SK-N-SH (cell line): ENCODE results near the gene B4GALNT4. TPM values are rescaled to one million over a fixed set of nuclear protein-coding genes. Genes with fewer than 3 reads are reported as not detected.

Experiments used
- CTCF ChIA-PET: fragments of 300-600, 350-600 bp; formaldehyde crosslinking; extraction: SDS; loops from one replicate; lab custom pipeline; 2021; lab: Yijun Ruan, JAX
- POLR2A ChIA-PET: fragments of 350-600 bp; sonication (Branson Sonifier 250); formaldehyde crosslinking; extraction: SDS; loops from one replicate; lab custom pipeline; 2020; ENCODE audit warnings: antibody characterized with exemption, inconsistent platforms; lab: Yijun Ruan, JAX
- DNase-seq: peaks from one replicate; pipeline ENCODE4 v3.0.0; 2012
- H2AFZ ChIP-seq: fragments of 200-600 bp; sonication (generic); 2 replicates; pipeline ENCODE4 v1.8.1; 2016; ENCODE audit warnings: antibody characterized with exemption, mild to moderate bottlenecking, low read depth
- H3F3A ChIP-seq: fragments of 200-600 bp; sonication (generic); replicated peaks from 2 replicates; pipeline ENCODE3; 2016; ENCODE audit warnings: antibody characterized with exemption, mild to moderate bottlenecking; ENCODE audit not compliant: insufficient read depth
- H3K27ac ChIP-seq, 2 experiments: fragments of 200-500 bp in 1 of 2; fragments of 200-600 bp in 1 of 2; sonication (Bioruptor generic) in 1 of 2; sonication (generic), shearing (Covaris generic) in 1 of 2; 2 replicates each; pipeline versions ENCODE4 v1.5.1 to v1.6.1; 2014 to 2016; ENCODE audit warnings: low read depth in 2 of 2, inconsistent platforms in 1 of 2, low read length in 1 of 2, mild to moderate bottlenecking in 1 of 2, mixed read lengths in 1 of 2
- H3K27me3 ChIP-seq: fragments of 200-600 bp; sonication (generic), shearing (Covaris generic); 2 replicates; pipeline ENCODE4 v1.6.1; 2016; ENCODE audit warnings: mixed run types; ENCODE audit not compliant: insufficient read depth
- H3K36me3 ChIP-seq, 2 experiments: fragments of 200-500 bp in 1 of 2; fragments of 200-600 bp in 1 of 2; sonication (Bioruptor generic) in 1 of 2; sonication (generic) in 1 of 2; replicated peaks in 1 of 2; 2 replicates each; pipeline versions ENCODE3 to v1.5.1; 2014 to 2016; ENCODE audit warnings: low read length in 1 of 2, mild to moderate bottlenecking in 1 of 2; ENCODE audit not compliant: insufficient read depth in 2 of 2, control insufficient read depth in 1 of 2
- H3K4me1 ChIP-seq, 2 experiments: fragments of 200-500 bp in 1 of 2; fragments of 200-600 bp in 1 of 2; sonication (Bioruptor generic) in 1 of 2; sonication (generic), shearing (Covaris generic) in 1 of 2; 2 replicates each; pipeline versions ENCODE4 v1.5.1 to v1.6.1; 2014 to 2016; ENCODE audit warnings: low read depth in 1 of 2, low read length in 1 of 2, mixed run types in 1 of 2; ENCODE audit not compliant: insufficient read depth in 2 of 2, control insufficient read depth in 1 of 2
- H3K4me2 ChIP-seq: fragments of 200-600 bp; sonication (generic), shearing (Covaris generic); 2 replicates; pipeline ENCODE4 v1.6.1; 2017; ENCODE audit warnings: mixed run types
- H3K4me3 ChIP-seq, 2 experiments: fragments of 200-500 bp in 1 of 2; fragments of 200-600 bp in 1 of 2; sonication (Bioruptor generic) in 1 of 2; sonication (generic), shearing (Covaris generic) in 1 of 2; 2 replicates each; pipeline versions ENCODE4 v1.5.1 to v1.8.1; 2014 to 2016; ENCODE audit warnings: low read depth in 2 of 2, inconsistent platforms in 1 of 2, low read length in 1 of 2, mild to moderate bottlenecking in 1 of 2, mixed read lengths in 1 of 2, moderate library complexity in 1 of 2
- H3K79me2 ChIP-seq: fragments of 200-600 bp; sonication (generic); 2 replicates; pipeline ENCODE4 v1.8.1; 2017; ENCODE audit warnings: mild to moderate bottlenecking; ENCODE audit not compliant: insufficient read depth
- H3K9ac ChIP-seq: fragments of 200-600 bp; sonication (generic); 2 replicates; pipeline ENCODE4 v1.6.1; 2017; ENCODE audit warnings: mixed run types
- H3K9me2 ChIP-seq: fragments of 200-600 bp; sonication (generic); 2 replicates; pipeline ENCODE4 v1.6.1; 2017; ENCODE audit warnings: mixed run types
- H3K9me3 ChIP-seq: fragments of 200-600 bp; sonication (generic); 2 replicates; pipeline ENCODE4 v1.6.1; 2017; ENCODE audit warnings: mixed run types, mild to moderate bottlenecking, moderate library complexity
- H4K20me1 ChIP-seq: fragments of 200-600 bp; sonication (generic); 2 replicates; pipeline ENCODE4 v1.6.1; 2017; ENCODE audit warnings: mild to moderate bottlenecking, mixed run types; ENCODE audit not compliant: insufficient read depth
- ELF1 ChIP-seq: IDR thresholded peaks from 2 replicates; pipeline ENCODE4 v1.4.0; 2012
- EP300 ChIP-seq, 2 experiments: IDR thresholded peaks; 2 replicates each; pipeline versions ENCODE4 v1.4.0 to v1.6.1; 2012; ENCODE audit warnings: borderline replicate concordance in 1 of 2, low read depth in 1 of 2, low read length in 1 of 2
- EZH2phosphoT487 ChIP-seq: fragments of 200-600 bp; sonication (generic); IDR thresholded peaks from 2 replicates; pipeline ENCODE4 v1.6.1; 2017; ENCODE audit warnings: low read depth, mixed run types, mild to moderate bottlenecking, antibody characterized with exemption, moderate library complexity, borderline replicate concordance
- FOXJ3 ChIP-seq: sonication (generic); formaldehyde crosslinking; IDR thresholded peaks from 2 replicates; pipeline ENCODE4 v1.5.1; 2020; ENCODE audit warnings: mild to moderate bottlenecking, missing genetic modification reagents
- GABPA ChIP-seq: IDR thresholded peaks from 2 replicates; pipeline ENCODE4 v1.4.0; 2012; ENCODE audit warnings: low read depth, mild to moderate bottlenecking
- MEF2A ChIP-seq: IDR thresholded peaks from 2 replicates; pipeline ENCODE4 v1.4.0; 2012; ENCODE audit warnings: low read depth, borderline replicate concordance
- MXI1 ChIP-seq: IDR thresholded peaks from 2 replicates; pipeline ENCODE4 v1.6.1; 2012; ENCODE audit warnings: mild to moderate bottlenecking, low read depth, low read length, improper control_type of control experiment
- PBX3 ChIP-seq: IDR thresholded peaks from 2 replicates; pipeline ENCODE4; 2012
- RAD21 ChIP-seq: IDR thresholded peaks from 2 replicates; pipeline ENCODE4 v1.6.1; 2012; ENCODE audit warnings: mild to moderate bottlenecking, low read length
- RCOR1 ChIP-seq: fragments of 150-350 bp; IDR thresholded peaks from 2 replicates; pipeline ENCODE4 v1.6.1; 2017; ENCODE audit warnings: antibody characterized with exemption, low read length
- RXRA ChIP-seq: IDR thresholded peaks from 2 replicates; pipeline ENCODE4 v1.4.0; 2012; ENCODE audit warnings: low read depth, mild to moderate bottlenecking, borderline replicate concordance
- TAF1 ChIP-seq: IDR thresholded peaks from 2 replicates; pipeline ENCODE4 v1.6.1; 2012; ENCODE audit warnings: low read depth, mild to moderate bottlenecking, low read length, moderate library complexity, borderline replicate concordance
- TCF12 ChIP-seq: IDR thresholded peaks from 2 replicates; pipeline ENCODE4 v1.4.0; 2012
- TEAD4 ChIP-seq: IDR thresholded peaks from 2 replicates; pipeline ENCODE4 v1.4.0; 2012; ENCODE audit warnings: mild to moderate bottlenecking, borderline replicate concordance; ENCODE audit not compliant: insufficient read depth
- WGBS: methylation state at CpG from one replicate; pipeline ENCODE4 v1.1.6; 2017; ENCODE audit warnings: low lambda C conversion rate; 5-methylcytosine and 5-hydroxymethylcytosine counted together
- polyA plus RNA-seq, 3 experiments: library from polyadenylated mRNA; depleted of rRNA; stranded (reverse); fragments of >200 nt; gene quantifications; 2 replicates each; pipeline ENCODE4 v1.2.3, GENCODE V29; 2012
- TF ChIP-seq, protein P1 (sequence below): fragments of 150-350 bp; IDR thresholded peaks from 2 replicates; pipeline ENCODE4 v1.6.1; 2017; ENCODE audit warnings: antibody characterized with exemption, low read length, low read depth, borderline replicate concordance

Gene B4GALNT4
- polyA plus RNA-seq, 1 of the 3 experiments (the other 2 are of a cell fraction) = 66.7 TPM

DNA sequence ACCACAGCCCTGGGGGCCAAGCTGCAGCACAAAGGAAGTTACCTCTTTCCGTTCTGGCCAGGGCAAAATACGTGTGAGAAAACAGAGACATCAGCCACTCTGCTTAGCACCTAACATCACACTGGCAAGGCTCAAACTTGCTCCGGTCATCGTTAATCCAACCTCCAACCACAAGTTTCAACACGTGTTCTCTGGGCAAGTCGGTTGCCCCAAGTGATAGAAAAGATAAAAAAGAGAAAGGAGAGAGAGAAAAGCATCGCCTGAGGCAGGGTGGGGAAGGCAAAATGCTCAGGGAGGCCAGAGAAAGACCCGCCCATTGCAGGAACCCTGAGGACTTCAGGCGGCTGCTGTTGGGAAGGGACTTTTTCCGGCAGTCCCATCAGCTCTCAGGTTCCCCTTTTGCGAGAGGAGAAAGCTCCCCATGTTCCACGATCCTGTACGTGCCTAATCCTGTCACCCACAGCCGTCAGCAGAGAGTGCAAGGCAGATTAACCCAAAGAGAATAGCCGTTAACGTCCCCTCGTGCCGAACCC, 18.5 kb upstream of the B4GALNT4 start (continued):
- TF ChIP-seq RCOR1 (no peak), MXI1 (no peak), EZH2phosphoT487 (no peak), TCF12 (no peak), TAF1 (no peak), RAD21 (no peak), ELF1 (no peak)

GRCh38 chr11:351411-351810, 17.9 kb upstream of the B4GALNT4 start:
- no peak overlapping the region for H2AFZ ChIP-seq
- H3K27me3 ChIP-seq = no peaks in the 10 kb centered on the region
- H4K20me1 ChIP-seq = no peaks in the 10 kb centered on the region
- H3K36me3 ChIP-seq = no peaks in the 10 kb centered on the region
- H3K9me3 ChIP-seq = no peaks in the 10 kb centered on the region
- H3K9me2 ChIP-seq = no peaks in the 10 kb centered on the region
- H3K4me2 ChIP-seq = no peak overlapping the region
- CTCF ChIA-PET = interaction anchor here (0.6 kb wide), 1 partner anchor 8 kb away, joined by 3 read pairs; no protein-coding TSS in a partner anchor
- H3K27ac ChIP-seq = no peak overlapping the region
- TF ChIP-seq RXRA (no peak), PBX3 (no peak), MEF2A (no peak), GABPA (no peak), EP300 (IDR thresholded peaks at IDR 0.05; ENCODE audit: borderline replicate concordance in 1 of 2, low read depth in 1 of 2, low read length in 1 of 2) (no peak)
- TF ChIP-seq, all 33 proteins: peak for 0
- no peak overlapping the region for H3K4me3 ChIP-seq
- no peaks in the 10 kb centered on the region for H3K79me2 ChIP-seq
- no peaks in the 10 kb centered on the region for H3F3A ChIP-seq
- no peak for DNase-seq
- POLR2A ChIA-PET = no interaction called here
- 93% methylated on average over 14 of the region's 14 CpGs for WGBS
- H3K4me1 ChIP-seq = peaks cover 7% of the 10 kb centered on the region in 2 experiments; a peak in 3 of 4 replicates
- no peak overlapping the region for H3K9ac ChIP-seq

GRCh38 chr11:352456-353031, 16.8 kb upstream of the B4GALNT4 start:
- ChIA-PET POLR2A (no interaction called here), CTCF (interaction anchor here (1.1 to 1.7 kb wide), 2 partner anchors 102 to 146 kb away, joined by 3 to 5 read pairs; no protein-coding TSS in a partner anchor)
- no peaks in the 10 kb centered on the region for H3K9me3 ChIP-seq
- no peaks in the 10 kb centered on the region for H4K20me1 ChIP-seq
- H3K4me2 ChIP-seq = no peak overlapping the region
- TF ChIP-seq GABPA = no peak
- no peak for TF ChIP-seq MXI1
- TF ChIP-seq, protein P1, sequence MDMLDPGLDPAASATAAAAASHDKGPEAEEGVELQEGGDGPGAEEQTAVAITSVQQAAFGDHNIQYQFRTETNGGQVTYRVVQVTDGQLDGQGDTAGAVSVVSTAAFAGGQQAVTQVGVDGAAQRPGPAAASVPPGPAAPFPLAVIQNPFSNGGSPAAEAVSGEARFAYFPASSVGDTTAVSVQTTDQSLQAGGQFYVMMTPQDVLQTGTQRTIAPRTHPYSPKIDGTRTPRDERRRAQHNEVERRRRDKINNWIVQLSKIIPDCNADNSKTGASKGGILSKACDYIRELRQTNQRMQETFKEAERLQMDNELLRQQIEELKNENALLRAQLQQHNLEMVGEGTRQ = no peak
- no peak for TF ChIP-seq FOXJ3
- TF ChIP-seq TEAD4 = no peak
- H2AFZ ChIP-seq = no peak overlapping the region
- H3K27me3 ChIP-seq = no peaks in the 10 kb centered on the region
- H3K4me3 ChIP-seq = no peak overlapping the region
- DNase-seq = no peak
- H3K36me3 ChIP-seq = no peaks in the 10 kb centered on the region
- H3K9me2 ChIP-seq = no peaks in the 10 kb centered on the region
- H3K27ac ChIP-seq = peak overlapping the region in 1 of 2 experiments; percentile 41; a peak in 1 of 4 replicates
- no peaks in the 10 kb centered on the region for H3K79me2 ChIP-seq
- WGBS = 96% methylated on average over 12 of the region's 12 CpGs
- H3K9ac ChIP-seq = no peak overlapping the region
- peaks cover 7% of the 10 kb centered on the region in 2 experiments; a peak in 3 of 4 replicates for H3K4me1 ChIP-seq
- peaks cover 7% of the 10 kb centered on the region for H3F3A ChIP-seq
